ENCODE measurements around the gene CMIP. TPM values are rescaled to one million over a fixed set of nuclear protein-coding genes. Genes with fewer than 3 reads are reported as not detected.

CMIP gene
- total RNA-seq, 1 experiment from 2014 or later, result 48.2 TPM

GRCh38 chr16:81473969-81474959 lies 29.7 kb downstream of the CMIP start:
- Histone ChIP-seq H3K4me2 (ENCODE audit: insufficient read depth, insufficient read length, low read length) (no peak overlapping the region), H3K56ac (ENCODE audit: insufficient read length, low read depth, low read length) (no peak overlapping the region), H2BK120ac (ENCODE audit: low read depth, low read length, poor library complexity, severe bottlenecking) (no peak overlapping the region), H3K4me1 (ENCODE audit: insufficient read depth, low read length) (no peaks in the 10 kb centered on the region; the same call in 1 of the 2 replicates), H4K91ac (ENCODE audit: insufficient read length, low read depth, low read length) (no peak overlapping the region), H3K9me3 (ENCODE audit: control insufficient read depth, low read depth, low read length) (no peaks in the 10 kb centered on the region), H2AK5ac (ENCODE audit: insufficient read length, low read length) (no peak overlapping the region), H3K23ac (ENCODE audit: insufficient read length, low read depth, low read length) (no peak overlapping the region), H4K20me1 (ENCODE audit: control insufficient read depth, insufficient read depth, insufficient read length) (peaks cover 4% of the 10 kb centered on the region), H3K4ac (ENCODE audit: low read depth, low read length) (no peak overlapping the region), H3K27ac (ENCODE audit: insufficient read length, low read depth, low read length) (no peak overlapping the region), H4K8ac (replicated peaks; ENCODE audit: insufficient read length, low read depth, low read length) (no peak overlapping the region), H3T11ph (ENCODE audit: low read length) (no peak overlapping the region), H3K23me2 (ENCODE audit: insufficient read length, low read depth, low read length, poor library complexity, severe bottlenecking) (no peaks in the 10 kb centered on the region), H2BK20ac (ENCODE audit: low read depth, low read length, poor library complexity, severe bottlenecking) (no peak overlapping the region), H3K79me1 (ENCODE audit: insufficient read depth, low read depth, low read length, poor library complexity, severe bottlenecking) (peaks cover 4% of the 10 kb centered on the region), H2BK15ac (ENCODE audit: low read depth, low read length) (no peak overlapping the region), H2BK12ac (ENCODE audit: insufficient read length, low read depth, low read length) (no peak overlapping the region), H3K9ac (ENCODE audit: extremely low read depth, insufficient read length, low read length) (no peak overlapping the region), H3K27me3 (ENCODE audit: insufficient read depth, low read length) (no peaks in the 10 kb centered on the region), H2BK5ac (ENCODE audit: insufficient read length, low read length) (no peak overlapping the region), H3K18ac (ENCODE audit: insufficient read length, low read depth, low read length) (no peak overlapping the region), H4K5ac (ENCODE audit: insufficient read length, low read depth, low read length) (no peak overlapping the region), H2AFZ (ENCODE audit: low read length) (no peak overlapping the region), H3K14ac (ENCODE audit: insufficient read depth, low read length) (no peak overlapping the region; the same call in 1 of the 2 replicates), H3K79me2 (ENCODE audit: insufficient read depth, low read length) (peaks cover 9% of the 10 kb centered on the region; the same call in 1 of the 2 replicates)
- Mint-ChIP-seq H3K36me3 (ENCODE audit: insufficient read depth in 1 of 3, low read depth in 3 of 3) (peaks cover 17 to 34% (median 30%) of the 10 kb centered on the region in 3 experiments), H3K27me3 (ENCODE audit: low read depth) (no peaks in the 10 kb centered on the region), H3K4me1 (peaks cover 41 to 50% of the 10 kb centered on the region in 2 experiments), H3K27ac (no peak overlapping the region; a peak in 2 of 7 replicates), H3K9me3 (no peaks in the 10 kb centered on the region), H3K4me3 (no peak overlapping the region)
- no CpG with 5 or more reads among the region's 20 CpGs for WGBS (ENCODE audit: extremely low coverage, insufficient read length, low lambda C conversion rate)
- DNase-seq, result no peak
- TF ChIP-seq, protein P1, sequence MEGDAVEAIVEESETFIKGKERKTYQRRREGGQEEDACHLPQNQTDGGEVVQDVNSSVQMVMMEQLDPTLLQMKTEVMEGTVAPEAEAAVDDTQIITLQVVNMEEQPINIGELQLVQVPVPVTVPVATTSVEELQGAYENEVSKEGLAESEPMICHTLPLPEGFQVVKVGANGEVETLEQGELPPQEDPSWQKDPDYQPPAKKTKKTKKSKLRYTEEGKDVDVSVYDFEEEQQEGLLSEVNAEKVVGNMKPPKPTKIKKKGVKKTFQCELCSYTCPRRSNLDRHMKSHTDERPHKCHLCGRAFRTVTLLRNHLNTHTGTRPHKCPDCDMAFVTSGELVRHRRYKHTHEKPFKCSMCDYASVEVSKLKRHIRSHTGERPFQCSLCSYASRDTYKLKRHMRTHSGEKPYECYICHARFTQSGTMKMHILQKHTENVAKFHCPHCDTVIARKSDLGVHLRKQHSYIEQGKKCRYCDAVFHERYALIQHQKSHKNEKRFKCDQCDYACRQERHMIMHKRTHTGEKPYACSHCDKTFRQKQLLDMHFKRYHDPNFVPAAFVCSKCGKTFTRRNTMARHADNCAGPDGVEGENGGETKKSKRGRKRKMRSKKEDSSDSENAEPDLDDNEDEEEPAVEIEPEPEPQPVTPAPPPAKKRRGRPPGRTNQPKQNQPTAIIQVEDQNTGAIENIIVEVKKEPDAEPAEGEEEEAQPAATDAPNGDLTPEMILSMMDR (conservative IDR thresholded peaks at IDR 0.05), result no peak

Measured in H9 (cell line).